Cerebellar cortex (tissue), 1 donor: Measurements from ENCODE around the gene SRBD1.
"Not testable (repeated sequence)": the region's sequence is repeated elsewhere in the genome, so short reads cannot be mapped to it uniquely, and the experiment has no call there.

ENCODE experiments used
- DNase-seq: peaks from one replicate; pipeline ENCODE4 v3.0.0-alpha.2; 2015; ENCODE audit warnings: low spot score

SRBD1 gene

GRCh38 chr2:45468279-45468678, 142.8 kb downstream of the SRBD1 start:
- no peak for DNase-seq

DNA sequence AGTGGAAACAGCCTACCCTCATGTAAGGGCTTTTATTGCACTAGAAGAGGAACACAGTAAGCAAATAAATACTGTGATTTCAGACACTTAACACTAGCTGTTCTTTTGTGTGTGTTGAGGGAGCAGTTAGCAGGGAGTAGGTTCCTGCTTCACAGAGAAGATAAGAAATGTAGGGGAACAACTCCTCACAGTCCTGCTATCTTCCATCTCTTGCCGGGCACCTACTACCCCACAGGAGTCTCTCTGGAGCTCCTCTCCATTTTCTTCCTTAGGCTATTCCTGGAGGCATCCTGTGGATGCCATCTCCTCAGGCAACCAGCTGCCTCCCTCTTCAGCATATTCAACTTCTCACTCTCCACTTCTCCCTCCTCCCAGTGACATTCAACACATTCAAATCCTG, 145.0 kb downstream of the SRBD1 start:
- DNase-seq = peak; percentile 2

- DNase-seq = no peak
Measured at GRCh38 chr2:45460825-45461224, 150.2 kb downstream of the SRBD1 start.

GRCh38 chr2:45459860-45460259, 151.2 kb downstream of the SRBD1 start:
- no peak for DNase-seq

DNA sequence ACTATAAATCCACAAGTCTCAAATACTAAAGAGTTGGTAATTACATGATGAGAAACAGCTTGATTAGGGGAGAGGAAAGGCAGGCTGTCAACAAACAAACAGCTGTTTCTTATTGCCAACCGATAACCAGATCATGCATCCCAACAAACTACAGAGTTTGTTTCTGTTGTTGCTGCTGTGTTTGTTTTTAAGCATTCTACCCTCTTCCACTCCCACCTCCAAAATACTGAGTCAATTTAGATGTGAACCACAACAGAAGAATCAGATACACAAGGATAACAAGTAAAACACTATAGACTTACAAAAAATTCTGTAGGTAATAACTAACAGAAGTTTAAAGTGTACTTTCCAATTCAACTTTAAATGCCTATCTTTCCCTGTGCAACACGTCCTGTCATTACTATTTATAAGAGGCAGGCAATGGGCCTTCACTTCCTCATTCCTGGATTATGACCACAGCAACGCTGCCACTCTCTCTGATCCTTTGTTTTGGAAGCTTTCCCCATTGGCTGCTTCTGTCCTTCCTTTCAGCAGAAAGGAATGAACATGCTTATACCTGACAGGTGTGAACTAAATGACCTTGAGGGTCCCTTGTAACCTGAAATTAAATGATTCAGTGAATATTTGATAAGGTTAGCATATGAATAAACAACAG, 152.0 kb downstream of the SRBD1 start:
- DNase-seq = no peak

DNA sequence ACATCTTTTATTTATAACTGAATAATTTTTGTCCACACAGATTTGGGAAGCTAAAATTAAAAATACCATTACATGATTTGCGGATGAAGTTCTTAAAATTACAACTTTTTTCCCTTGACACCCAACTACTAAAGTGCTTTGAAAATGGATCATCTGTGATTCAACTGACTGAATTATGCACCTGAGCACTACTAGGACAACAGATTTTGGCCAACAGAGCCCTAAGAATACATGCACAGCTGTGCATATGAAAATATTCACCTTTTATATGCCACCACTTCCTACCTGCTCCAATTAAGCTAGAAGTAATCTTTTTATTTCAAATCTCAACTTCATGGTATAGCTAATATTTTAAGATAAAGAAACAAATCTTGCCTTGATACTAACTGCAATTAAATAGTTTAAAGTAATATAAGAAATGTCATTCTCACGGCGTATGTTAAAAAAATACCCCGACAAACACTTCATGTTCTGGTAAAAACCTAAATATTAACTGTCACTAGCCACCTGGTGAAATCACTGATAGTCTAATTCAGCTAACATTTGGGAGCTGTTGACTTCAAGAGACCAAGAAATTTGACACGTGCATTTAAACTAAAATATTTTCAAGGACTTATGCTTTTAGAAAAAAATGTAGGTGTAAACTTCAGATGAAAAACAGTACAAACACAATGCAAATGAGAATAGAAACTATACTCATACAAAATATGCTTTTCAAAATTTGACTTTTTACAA, 153.7 kb downstream of the SRBD1 start:
- DNase-seq = no peak

DNA sequence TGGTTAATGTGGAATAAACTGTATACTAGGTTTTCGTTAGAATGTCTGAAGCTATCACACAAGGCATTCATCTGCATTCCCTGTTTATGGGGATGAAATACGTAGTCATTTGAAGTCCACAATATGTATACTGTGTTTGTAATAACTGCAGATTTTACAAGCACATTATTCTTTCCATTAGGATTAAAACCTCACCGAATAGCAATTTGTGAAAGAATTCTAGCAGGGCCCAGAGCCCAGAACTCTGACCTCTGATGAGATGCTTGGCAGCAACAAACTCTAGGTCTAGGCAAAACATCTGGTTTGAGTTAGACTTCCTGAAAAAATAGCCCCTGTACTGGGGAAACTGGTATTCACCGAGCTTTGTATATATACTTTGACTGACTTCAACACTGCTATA, 158.2 kb downstream of the SRBD1 start:
- no peak for DNase-seq

DNA sequence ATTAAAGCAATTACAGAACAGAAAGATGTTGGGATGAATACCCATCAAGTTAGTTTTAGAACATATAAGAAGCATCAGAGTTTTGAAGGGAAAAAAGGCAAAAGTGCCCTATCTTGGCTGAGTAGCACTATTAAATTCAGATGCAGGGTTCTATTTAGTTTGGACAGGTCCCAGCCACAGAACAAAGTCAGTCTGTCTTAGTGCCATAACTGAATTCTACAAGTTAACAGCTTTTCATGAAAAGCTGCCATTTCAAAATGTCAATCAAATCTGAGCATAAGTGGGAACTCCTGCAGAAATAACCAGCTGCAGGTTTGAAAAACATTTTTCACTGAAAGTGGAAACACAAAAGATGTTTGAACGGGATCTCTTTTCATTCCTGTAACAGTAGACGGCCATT, 160.4 kb downstream of the SRBD1 start:
- no peak for DNase-seq

GRCh38 chr2:45448217-45448616, 162.8 kb downstream of the SRBD1 start:
- no peak for DNase-seq

DNA sequence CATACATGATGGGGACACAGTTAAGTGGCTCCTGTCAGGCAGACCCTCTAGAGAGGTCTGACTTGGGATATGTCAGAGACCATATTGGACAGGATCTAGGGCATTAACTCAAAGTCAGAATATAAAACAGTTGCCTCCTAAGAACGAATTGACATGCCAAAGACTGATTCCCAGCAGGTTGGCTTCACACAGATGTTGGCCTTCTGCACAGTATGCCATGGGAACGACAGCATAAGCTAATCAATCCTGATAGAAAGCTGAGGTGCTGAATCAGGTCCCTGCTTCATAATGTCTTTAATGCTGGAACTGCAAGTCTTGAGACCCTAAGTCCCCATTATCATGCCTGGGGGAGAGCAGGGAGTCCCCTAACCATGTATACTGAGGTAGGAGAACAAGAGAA, 165.1 kb downstream of the SRBD1 start:
- DNase-seq = no peak

GRCh38 chr2:45445037-45445436, 166.0 kb downstream of the SRBD1 start:
- no peak for DNase-seq

DNA sequence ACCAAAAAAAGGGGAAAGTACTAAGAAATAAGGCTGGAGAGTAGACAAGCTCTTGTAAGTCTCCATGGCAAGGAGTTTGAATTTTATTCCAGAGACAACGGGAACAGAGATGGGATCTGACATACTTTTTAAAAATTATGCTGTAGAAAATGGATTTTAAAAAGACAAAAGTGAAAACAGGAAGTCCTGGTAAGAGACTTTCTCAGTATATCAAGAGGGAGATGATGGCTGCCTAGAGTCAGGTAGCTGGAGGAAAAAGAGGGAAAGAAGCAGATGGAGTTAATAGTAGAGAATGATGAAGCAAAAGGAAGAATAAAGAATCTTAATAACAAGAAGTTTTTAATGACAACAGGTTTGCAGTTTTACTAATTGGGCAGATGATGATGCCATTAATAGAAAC, 168.1 kb downstream of the SRBD1 start:
- no peak for DNase-seq

DNA sequence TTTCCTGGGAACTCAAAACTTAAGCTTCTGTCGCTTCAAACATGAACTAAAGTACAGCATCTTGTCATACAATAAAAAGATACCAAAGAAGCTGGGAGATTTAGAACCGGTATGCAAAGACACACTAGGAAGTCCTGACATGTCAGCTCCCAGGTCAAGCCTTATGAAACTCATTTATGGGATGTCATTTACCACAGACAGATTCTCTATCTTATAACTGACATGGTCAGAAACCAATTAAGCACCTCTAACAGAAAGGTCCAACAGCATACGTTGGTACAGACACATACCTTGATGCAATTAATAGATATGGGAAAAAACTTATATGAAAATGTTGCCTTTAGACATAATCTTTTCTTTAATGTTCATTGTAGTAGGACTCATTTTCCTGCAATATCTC, 169.0 kb downstream of the SRBD1 start:
- DNase-seq = no peak

- DNase-seq = no peak
Measured at GRCh38 chr2:45441571-45441970, 169.5 kb downstream of the SRBD1 start.

- no peak for DNase-seq
Measured at GRCh38 chr2:45439788-45440773, 171.0 kb downstream of the SRBD1 start.

DNA sequence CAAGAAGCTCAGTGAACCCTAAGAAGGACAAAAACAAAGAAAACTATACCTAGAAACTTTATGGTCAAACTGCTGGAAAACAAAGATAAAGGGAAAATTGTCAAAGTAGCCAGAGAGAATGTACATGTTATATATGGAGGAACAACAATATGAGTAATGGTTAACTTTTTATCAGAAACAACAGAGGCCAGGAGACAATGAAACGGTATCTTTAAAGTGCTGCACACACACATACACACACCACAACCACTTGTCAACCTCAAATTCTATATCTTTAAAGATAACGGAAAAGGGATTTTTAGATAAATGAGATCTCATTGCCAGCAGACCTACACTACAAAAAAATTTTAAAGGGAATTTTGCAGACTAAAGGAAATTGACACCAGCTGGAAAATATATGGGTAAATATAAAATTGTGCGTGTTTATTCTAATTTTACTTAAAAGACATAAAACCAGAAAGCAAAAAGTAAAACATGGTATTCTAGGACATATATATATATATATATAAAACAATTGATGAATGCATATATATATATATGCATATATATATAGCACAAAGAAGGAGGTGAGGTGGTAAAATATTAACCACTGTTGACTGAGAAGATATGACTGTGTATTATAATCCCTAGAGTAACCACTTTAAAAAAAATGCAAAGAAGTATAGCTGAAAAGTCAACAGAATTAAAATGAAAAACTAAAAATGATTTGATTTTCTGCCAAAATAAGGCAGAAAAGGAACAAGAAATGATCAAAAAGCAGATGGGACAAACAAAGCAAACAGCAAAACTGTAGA, 172.0 kb downstream of the SRBD1 start:
- DNase-seq = no peak

- DNase-seq = no peak
Measured at GRCh38 chr2:45436456-45436855, 174.6 kb downstream of the SRBD1 start.

DNA sequence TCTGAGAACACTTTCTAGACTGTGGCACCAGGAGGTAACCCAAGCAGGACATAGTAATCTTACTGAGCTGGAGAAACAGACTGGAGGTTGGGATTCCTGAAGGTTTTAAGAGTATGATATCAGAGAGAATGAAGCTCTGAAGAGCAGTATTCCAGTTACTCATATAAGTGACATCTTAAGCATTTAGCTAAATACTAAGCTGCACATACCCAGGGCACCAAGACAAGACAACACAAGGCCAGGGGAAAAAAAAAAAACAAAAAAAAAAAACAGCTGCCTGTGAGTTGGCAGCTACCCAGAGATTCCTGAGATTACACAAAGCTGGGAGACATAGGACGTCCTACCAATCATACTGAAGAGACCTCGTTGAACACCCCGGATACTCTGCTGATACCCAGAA, 175.8 kb downstream of the SRBD1 start:
- no peak for DNase-seq

DNA sequence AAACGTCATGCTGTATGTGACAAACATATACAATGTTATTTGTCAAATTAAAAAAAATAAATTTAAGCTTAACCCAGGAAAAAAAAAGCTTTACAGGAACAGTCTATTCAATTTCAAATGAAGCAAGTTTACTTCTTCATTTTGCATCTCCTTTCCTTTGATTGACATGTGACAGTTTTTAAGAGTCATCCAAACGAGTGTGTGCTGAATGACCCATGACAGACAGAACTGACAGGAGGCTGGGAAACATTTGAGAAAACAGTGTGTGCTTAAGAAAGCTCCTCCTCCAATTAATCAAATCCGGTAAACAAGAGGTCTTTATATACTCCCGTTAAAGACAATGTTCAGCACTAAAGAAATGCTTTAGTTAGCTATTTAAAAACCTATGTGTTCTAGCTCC, 177.7 kb downstream of the SRBD1 start:
- DNase-seq = no peak

DNA sequence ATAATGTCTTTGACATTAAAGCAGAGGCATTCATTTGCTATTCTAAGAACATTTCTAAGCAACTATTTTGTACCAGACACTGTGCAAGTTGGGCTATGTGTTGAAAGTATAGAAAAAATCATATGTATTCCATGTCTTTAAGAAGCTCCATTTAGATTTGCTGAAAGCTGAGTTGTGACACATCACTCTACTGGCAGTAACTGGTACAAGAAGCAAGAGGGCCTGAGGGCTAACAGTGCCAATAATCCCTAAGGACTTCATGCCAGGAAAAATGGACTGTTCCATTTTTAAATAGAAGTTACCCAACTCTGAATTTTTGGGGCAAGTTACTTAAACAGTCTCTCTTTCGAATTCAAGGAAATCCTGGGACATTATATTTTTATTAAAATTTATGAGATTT, 178.7 kb downstream of the SRBD1 start:
- no peak for DNase-seq

GRCh38 chr2:45426025-45426424, 185.0 kb downstream of the SRBD1 start:
- not testable (repeated sequence) for DNase-seq

DNA sequence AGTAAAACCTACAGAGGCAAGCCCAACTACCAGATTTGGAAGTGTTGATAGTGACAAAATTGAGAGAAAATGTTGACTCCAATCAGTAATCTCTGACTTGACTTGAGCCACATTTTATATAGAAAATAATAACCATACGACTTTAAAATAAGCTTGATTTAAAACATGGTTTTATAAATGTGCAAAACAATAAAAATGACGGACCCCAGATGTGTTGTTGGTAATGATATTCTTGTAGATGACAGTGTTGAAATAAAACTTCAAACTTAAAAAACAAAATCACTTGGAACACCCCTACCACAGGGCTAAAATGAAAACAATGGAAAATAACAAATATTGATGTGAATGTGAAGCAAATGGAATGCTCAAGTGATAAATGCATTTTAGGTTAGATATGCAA, 188.1 kb downstream of the SRBD1 start:
- no peak for DNase-seq
